Transverse colon (tissue), 4 donors: Measurements from ENCODE around the gene CYP1A1. TPM values are rescaled to one million over a fixed set of nuclear protein-coding genes. Genes with fewer than 3 reads are reported as not detected.
"Not testable (repeated sequence)": the region's sequence is repeated elsewhere in the genome, so short reads cannot be mapped to it uniquely, and the experiment has no call there.

ENCODE experiments used
- DNase-seq: peaks from one replicate; pipeline ENCODE4 v3.0.0-alpha.2; 2019
- H3K27ac ChIP-seq, 4 donors: fragments of 200-600 bp; sonication (generic); 2 replicates each; pipeline ENCODE4 v1.5.1; 2016 to 2018; ENCODE audit warnings: inconsistent platforms in 4 of 4
- H3K27me3 ChIP-seq: fragments of 200-600 bp; sonication (generic); 2 replicates; pipeline ENCODE4 v1.5.1; 2017; ENCODE audit warnings: inconsistent platforms
- H3K36me3 ChIP-seq, 4 donors: fragments of 200-600 bp; sonication (generic); 2 replicates each; pipeline ENCODE4 v1.5.1; 2017 to 2019; ENCODE audit warnings: inconsistent platforms in 4 of 4
- H3K4me1 ChIP-seq, 4 donors: fragments of 200-600 bp; sonication (generic); 2 replicates each; pipeline ENCODE4 v1.5.1; 2017 to 2020; ENCODE audit warnings: inconsistent platforms in 4 of 4
- H3K4me3 ChIP-seq, 4 donors: fragments of 200-600 bp; sonication (generic); 1 replicate in 1 of 4; 2 replicates in 3 of 4; pipeline versions ENCODE4 v1.5.1 to v1.6.1; 2017 to 2019; ENCODE audit warnings: inconsistent platforms in 4 of 4
- H3K9me3 ChIP-seq, 2 donors: fragments of 200-600 bp; sonication (generic); 2 replicates each; pipeline ENCODE4 v1.5.1; 2017 to 2019; ENCODE audit warnings: inconsistent platforms in 2 of 2
- EP300 ChIP-seq: sonication (generic); formaldehyde crosslinking; IDR thresholded peaks from one replicate; pipeline ENCODE4 v1.6.1; 2017; ENCODE audit warnings: antibody characterized with exemption, low read depth
- POLR2A ChIP-seq: fragments of 450-650 bp; IDR thresholded peaks from one replicate; pipeline ENCODE4 v1.6.1; 2016; ENCODE audit warnings: antibody characterized with exemption, mild to moderate bottlenecking, moderate library complexity
- POLR2AphosphoS5 ChIP-seq, 3 donors: sonication (generic); formaldehyde crosslinking; IDR thresholded peaks; one replicate each; pipeline ENCODE4 v1.6.1; 2016; ENCODE audit warnings: antibody characterized with exemption in 3 of 3
- WGBS, 2 donors: methylation state at CpG; one replicate each; pipeline ENCODE4 v1.1.5; 2018; ENCODE audit warnings: low coverage in 1 of 2; 5-methylcytosine and 5-hydroxymethylcytosine counted together
- in situ Hi-C, 4 donors: fragments of 200-750 bp; cut with MboI; loops; one replicate each; pipeline versions ENCODE4 v1.15.0 to v1.15.1; 2017; ENCODE audit warnings: low sequenced_read_pairs in 3 of 4, low pct_ligation_motif_present in 1 of 4, low pct_unique_long_range_greater_than_20kb in 1 of 4
- intact Hi-C: fragments of 100-400 bp; cut with DNase I; formaldehyde crosslinking; loops from one replicate; pipeline ENCODE4 v1.15.1; 2023; ENCODE audit warnings: low total_unique reads
- total RNA-seq, 4 donors: library from RNA; depleted of rRNA; stranded (reverse); fragments of >200 nt; gene quantifications; one replicate each; pipeline ENCODE4 v1.1.0, GENCODE V29; 2016
- TF ChIP-seq, protein P1 (sequence below), 5 experiments: fragments of 200-600 bp in 3 of 5; fragments of 450-650 bp in 2 of 5; sonication (generic) in 3 of 5; IDR thresholded peaks; 1 replicate in 2 of 5; 2 replicates in 3 of 5; pipeline ENCODE4 v1.5.1; 2016 to 2017; ENCODE audit warnings: antibody characterized with exemption in 5 of 5, inconsistent platforms in 3 of 5, mild to moderate bottlenecking in 2 of 5, moderate library complexity in 1 of 5

The CYP1A1 gene
- total RNA-seq, 4 donors from 2014 or later: 0.55 to 1.1 TPM; not detected in 2

DNA sequence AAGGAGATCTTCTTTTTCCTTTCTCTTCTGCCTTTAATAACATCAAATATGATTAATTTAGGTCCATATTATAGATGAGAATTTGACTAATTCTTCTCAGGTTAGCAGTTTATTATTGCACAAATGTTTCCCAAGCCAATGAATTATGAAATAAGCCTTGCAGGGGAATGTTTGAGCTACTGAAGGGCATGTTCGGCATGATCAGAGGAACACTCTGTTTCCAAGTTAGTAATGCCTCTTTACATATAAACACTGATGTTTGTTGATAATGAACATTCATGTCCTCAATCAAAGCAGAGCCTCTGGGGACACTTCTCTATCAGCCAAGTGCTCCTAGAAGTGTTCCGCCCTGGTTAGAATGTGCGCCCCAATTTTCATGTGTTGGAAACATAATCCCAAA, 10.0 kb upstream of the CYP1A1 start:
- TF ChIP-seq POLR2AphosphoS5 (IDR thresholded peaks at IDR 0.05): no peak
- TF ChIP-seq POLR2A: no peak
- TF ChIP-seq, protein P1, sequence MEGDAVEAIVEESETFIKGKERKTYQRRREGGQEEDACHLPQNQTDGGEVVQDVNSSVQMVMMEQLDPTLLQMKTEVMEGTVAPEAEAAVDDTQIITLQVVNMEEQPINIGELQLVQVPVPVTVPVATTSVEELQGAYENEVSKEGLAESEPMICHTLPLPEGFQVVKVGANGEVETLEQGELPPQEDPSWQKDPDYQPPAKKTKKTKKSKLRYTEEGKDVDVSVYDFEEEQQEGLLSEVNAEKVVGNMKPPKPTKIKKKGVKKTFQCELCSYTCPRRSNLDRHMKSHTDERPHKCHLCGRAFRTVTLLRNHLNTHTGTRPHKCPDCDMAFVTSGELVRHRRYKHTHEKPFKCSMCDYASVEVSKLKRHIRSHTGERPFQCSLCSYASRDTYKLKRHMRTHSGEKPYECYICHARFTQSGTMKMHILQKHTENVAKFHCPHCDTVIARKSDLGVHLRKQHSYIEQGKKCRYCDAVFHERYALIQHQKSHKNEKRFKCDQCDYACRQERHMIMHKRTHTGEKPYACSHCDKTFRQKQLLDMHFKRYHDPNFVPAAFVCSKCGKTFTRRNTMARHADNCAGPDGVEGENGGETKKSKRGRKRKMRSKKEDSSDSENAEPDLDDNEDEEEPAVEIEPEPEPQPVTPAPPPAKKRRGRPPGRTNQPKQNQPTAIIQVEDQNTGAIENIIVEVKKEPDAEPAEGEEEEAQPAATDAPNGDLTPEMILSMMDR (IDR thresholded peaks at IDR 0.05): no peak
- WGBS, 2 donors: 71 to 87% methylated on average over 1 to 3 of the region's 3 CpGs
- H3K4me1 ChIP-seq: no peaks in the 10 kb centered on the region
- intact Hi-C loops: no loop called here
- H3K4me3 ChIP-seq: no peak overlapping the region
- H3K27ac ChIP-seq: no peak overlapping the region
- no peak for DNase-seq
- H3K27me3 ChIP-seq: peaks cover 54% of the 10 kb centered on the region
- H3K9me3 ChIP-seq: no peaks in the 10 kb centered on the region
- H3K36me3 ChIP-seq: no peaks in the 10 kb centered on the region
- in situ Hi-C loops: no loop called here

DNA sequence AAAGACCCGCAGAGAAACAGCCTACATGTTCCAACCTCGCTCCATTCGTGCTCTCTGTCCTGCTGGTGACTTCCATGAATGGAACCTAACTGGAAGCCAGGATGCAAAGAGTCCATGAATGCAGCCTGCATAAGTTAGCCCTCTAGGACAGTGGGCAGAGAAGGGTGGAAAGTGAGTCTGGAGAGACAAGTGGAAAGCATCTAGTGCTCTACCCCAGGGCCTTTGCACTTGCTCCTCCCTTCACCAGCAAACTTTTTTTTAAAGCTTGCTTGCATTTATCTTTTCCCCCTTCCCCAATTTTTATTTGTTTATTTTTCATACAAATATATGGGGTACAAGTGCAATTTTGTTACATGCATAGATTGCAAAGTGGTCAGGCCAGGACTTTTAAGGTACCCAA, 7.9 kb upstream of the CYP1A1 start:
- in situ Hi-C loops (no loop called here), intact Hi-C loops (no loop called here)
- H3K27ac ChIP-seq: no peak overlapping the region
- no peak overlapping the region for H3K4me3 ChIP-seq
- H3K36me3 ChIP-seq: no peaks in the 10 kb centered on the region
- no peak for DNase-seq
- H3K9me3 ChIP-seq: no peaks in the 10 kb centered on the region
- peaks cover 60% of the 10 kb centered on the region for H3K27me3 ChIP-seq
- TF ChIP-seq POLR2A: no peak
- TF ChIP-seq, protein P1 (IDR thresholded peaks at IDR 0.05): no peak
- no peak for TF ChIP-seq POLR2AphosphoS5 (IDR thresholded peaks at IDR 0.05)
- TF ChIP-seq EP300: no peak
- no peaks in the 10 kb centered on the region for H3K4me1 ChIP-seq
- 85 to 95% methylated on average over 3 of the region's 3 CpGs for WGBS, 2 donors

DNA sequence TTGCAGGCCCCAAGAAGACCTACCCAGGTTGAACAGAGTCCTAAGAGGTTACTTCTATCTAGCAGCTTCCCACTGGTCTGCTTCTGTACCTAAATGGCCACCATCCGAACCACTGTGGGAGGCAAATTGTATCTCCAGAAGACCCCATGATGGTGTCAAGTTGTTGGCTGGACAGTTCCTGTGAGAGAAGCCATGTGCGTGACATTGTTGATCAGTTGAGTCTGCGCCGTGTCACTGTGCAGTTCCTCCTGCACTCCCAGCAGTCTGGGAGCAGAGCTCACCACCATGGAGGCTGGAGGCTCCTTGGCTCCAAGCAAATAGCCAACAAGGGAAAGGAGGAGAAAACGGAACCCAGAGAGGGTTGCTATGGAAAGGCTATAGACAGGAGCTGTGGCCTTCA, 7.5 kb upstream of the CYP1A1 start:
- in situ Hi-C loops (no loop called here), intact Hi-C loops (no loop called here)
- H3K4me3 ChIP-seq: no peak overlapping the region
- no peaks in the 10 kb centered on the region for H3K9me3 ChIP-seq
- no peaks in the 10 kb centered on the region for H3K4me1 ChIP-seq
- no peaks in the 10 kb centered on the region for H3K36me3 ChIP-seq
- H3K27me3 ChIP-seq: peaks cover 63% of the 10 kb centered on the region
- TF ChIP-seq POLR2A: no peak
- no peak for TF ChIP-seq EP300
- TF ChIP-seq POLR2AphosphoS5 (IDR thresholded peaks at IDR 0.05): no peak
- TF ChIP-seq, protein P1 (IDR thresholded peaks at IDR 0.05): no peak
- 80 to 82% methylated on average over 1 to 5 of the region's 5 CpGs for WGBS, 2 donors
- DNase-seq: no peak
- no peak overlapping the region for H3K27ac ChIP-seq

DNA sequence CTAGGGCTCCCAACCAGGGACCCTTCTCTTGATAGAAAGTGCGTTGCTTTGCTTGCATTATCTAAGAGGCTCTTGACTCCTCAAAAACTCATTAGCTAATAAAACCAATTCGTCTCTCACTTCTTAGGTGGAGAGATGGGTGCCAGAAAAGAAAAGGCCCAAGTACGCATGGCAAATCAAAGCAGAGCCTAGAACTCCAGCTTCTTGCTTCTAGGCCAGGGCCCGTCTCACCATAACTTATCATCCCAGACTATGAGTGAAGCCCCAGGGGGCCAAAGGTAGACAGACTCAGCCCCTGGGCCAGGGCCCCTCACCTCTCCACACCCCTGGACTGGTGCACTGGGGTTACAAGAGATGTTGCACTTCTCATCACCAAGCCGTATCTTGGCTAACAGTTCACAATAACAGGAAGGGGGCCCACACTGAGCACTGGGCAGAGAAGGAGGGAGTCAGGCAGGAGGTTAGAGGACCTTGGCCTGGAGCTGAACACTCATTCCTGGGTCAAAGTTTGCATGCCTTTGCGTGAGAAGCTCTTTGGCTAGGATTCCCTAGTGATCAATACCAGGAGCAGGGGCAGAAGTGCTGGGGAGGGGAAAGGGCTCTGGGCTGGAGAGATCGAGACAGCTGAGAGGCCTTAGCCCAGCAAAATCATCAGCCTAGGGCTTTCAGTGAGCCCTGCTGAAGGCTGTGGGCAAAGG, 5.4 kb upstream of the CYP1A1 start:
- H3K27me3 ChIP-seq: peaks cover 73% of the 10 kb centered on the region
- no peaks in the 10 kb centered on the region for H3K9me3 ChIP-seq
- TF ChIP-seq, protein P1 (IDR thresholded peaks at IDR 0.05): no peak
- TF ChIP-seq POLR2AphosphoS5 (IDR thresholded peaks at IDR 0.05) (no peak), EP300 (no peak), POLR2A (no peak)
- DNase-seq: no peak
- in situ Hi-C loops (no loop called here), intact Hi-C loops (no loop called here)
- H3K4me1 ChIP-seq: peaks cover 7 to 13% (median 13%) of the 10 kb centered on the region in 4 donors
- H3K27ac ChIP-seq: no peak overlapping the region
- H3K4me3 ChIP-seq: no peak overlapping the region
- no peaks in the 10 kb centered on the region for H3K36me3 ChIP-seq
- WGBS, 2 donors: 81 to 100% methylated on average over 2 to 7 of the region's 7 CpGs

DNA sequence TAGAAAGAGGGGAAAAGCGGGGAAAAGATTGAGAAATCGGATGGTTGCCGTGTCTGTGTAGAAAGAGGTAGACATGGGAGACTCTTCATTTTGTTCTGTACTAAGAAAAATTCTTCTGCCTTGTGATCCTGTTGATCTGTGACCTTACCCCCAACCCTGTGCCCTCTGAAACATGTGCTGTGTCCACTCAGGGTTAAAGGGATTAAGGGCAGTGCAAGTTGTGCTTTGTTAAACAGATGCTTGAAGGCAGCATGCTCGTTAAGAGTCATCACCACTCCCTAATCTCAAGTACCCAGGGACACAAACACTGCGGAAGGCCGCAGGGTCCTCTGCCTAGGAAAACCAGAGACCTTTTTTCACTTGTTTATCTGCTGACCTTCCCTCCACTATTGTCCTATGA, 4.0 kb upstream of the CYP1A1 start:
- H3K9me3 ChIP-seq, H3K27ac ChIP-seq, DNase-seq, intact Hi-C loops, in situ Hi-C loops, H3K4me3 ChIP-seq, H3K36me3 ChIP-seq: not testable (repeated sequence)
- WGBS, 2 donors: 46 to 75% methylated on average over 3 to 6 of the region's 6 CpGs
- peaks cover 82% of the 10 kb centered on the region for H3K27me3 ChIP-seq
- H3K4me1 ChIP-seq: peaks cover 7 to 17% (median 14%) of the 10 kb centered on the region in 4 donors

DNA sequence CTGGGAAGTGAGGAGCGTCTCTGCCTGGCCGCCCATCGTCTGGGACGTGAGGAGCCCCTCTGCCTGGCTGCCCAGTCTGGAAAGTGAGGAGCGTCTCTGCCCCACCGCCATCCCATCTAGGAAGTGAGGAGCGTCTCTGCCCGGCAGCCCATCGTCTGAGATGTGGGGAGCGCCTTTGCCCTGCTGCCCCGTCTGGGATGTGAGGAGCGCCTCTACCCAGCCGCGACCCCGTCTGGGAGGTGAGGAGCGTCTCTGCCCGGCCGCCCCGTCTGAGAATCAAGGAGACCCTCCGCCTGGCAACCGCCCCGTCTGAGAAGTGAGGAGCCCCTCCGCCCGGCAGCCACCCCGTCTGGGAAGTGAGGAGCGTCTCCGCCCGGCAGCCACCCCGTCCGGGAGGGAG, 3.4 kb upstream of the CYP1A1 start:
- H3K27ac ChIP-seq, H3K9me3 ChIP-seq, H3K36me3 ChIP-seq, DNase-seq, H3K4me3 ChIP-seq, in situ Hi-C loops, intact Hi-C loops: not testable (repeated sequence)
- WGBS, 2 donors: 92% methylated on average over 12 of the region's 30 CpGs; no CpG with 5 or more reads in 1 of the 2 donors
- Histone ChIP-seq H3K27me3 (peaks cover 78% of the 10 kb centered on the region), H3K4me1 (peaks cover 7 to 17% (median 14%) of the 10 kb centered on the region in 4 donors)
